Ovary (tissue), 9 donors: Measurements from ENCODE around the gene SPCS3. TPM values are rescaled to one million over a fixed set of nuclear protein-coding genes. Genes with fewer than 3 reads are reported as not detected.

Experiments used
- DNase-seq, 5 donors: peaks; one replicate each; pipeline ENCODE4 v3.0.0-alpha.2; 2019 to 2020
- H3K27ac ChIP-seq, 2 donors: fragments of 200-600 bp; one replicate each; pipeline versions ENCODE4 v1.5.1 to v1.8.0; 2019 to 2022
- H3K27me3 ChIP-seq: fragments of 200-600 bp; one replicate; pipeline ENCODE4 v1.8.0; 2022
- H3K36me3 ChIP-seq: fragments of 200-600 bp; sonication (generic); one replicate; pipeline ENCODE4 v1.5.1; 2019
- H3K4me1 ChIP-seq: one replicate; pipeline ENCODE4 v1.8.1; 2013; ENCODE audit warnings: mild to moderate bottlenecking, moderate library complexity; ENCODE audit not compliant: insufficient read depth
- H3K4me3 ChIP-seq: fragments of 200-600 bp; sonication (generic); one replicate; pipeline ENCODE4 v1.5.1; 2017
- H3K9me3 ChIP-seq, 2 donors: fragments of 200-600 bp in 1 of 2; sonication (generic) in 1 of 2; one replicate each; pipeline versions ENCODE4 v1.5.1 to v1.8.1; 2013 to 2019; ENCODE audit warnings: mild to moderate bottlenecking in 1 of 2, moderate library complexity in 1 of 2
- CTCF ChIP-seq, 3 donors: fragments of 450-650 bp in 2 of 3; fragments of 200-600 bp in 1 of 3; IDR thresholded peaks; one replicate each; pipeline versions ENCODE4 v1.5.1 to v1.8.0; 2016 to 2022; ENCODE audit warnings: antibody characterized with exemption in 3 of 3, mild to moderate bottlenecking in 1 of 3
- EP300 ChIP-seq: sonication (generic); formaldehyde crosslinking; IDR thresholded peaks from one replicate; pipeline ENCODE4 v1.6.1; 2017; ENCODE audit warnings: antibody characterized with exemption
- POLR2A ChIP-seq: fragments of 450-650 bp; IDR thresholded peaks from one replicate; pipeline ENCODE4 v1.6.1; 2017; ENCODE audit warnings: antibody characterized with exemption, mild to moderate bottlenecking, moderate library complexity
- WGBS, 3 donors: extraction: QIAGEN DNeasy Blood & Tissue Kit in 1 of 3; methylation state at CpG; one replicate each; pipeline versions ENCODE4 v1.1.5 to v1.1.7; 2013 to 2017; 5-methylcytosine and 5-hydroxymethylcytosine counted together
- intact Hi-C, 4 donors: fragments of 100-400 bp; cut with DNase I; formaldehyde crosslinking; loops; one replicate each; pipeline versions ENCODE4 v1.11.0 to v1.15.1; 2022 to 2023
- polyA plus RNA-seq, 2 donors: library from polyadenylated mRNA; stranded (reverse); fragments of 200-250 nt in 1 of 2; fragments of 350-450 nt in 1 of 2; fragmentation: Illumina TruSeq in 1 of 2; extraction: RNeasy Lipid Tissue Mini Kit (QIAGEN cat#74804) in 1 of 2; gene quantifications; one replicate each; pipeline ENCODE4 v1.2.3, GENCODE V29; 2013 to 2014
- total RNA-seq, 7 donors: library from RNA; depleted of rRNA in 2 of 7; stranded (reverse); fragments of >200 nt in 2 of 7; fragmentation: NEBNext Ultra II Directional in 3 of 7; extraction: Animal tissue kit (Norgen Biotek cat#: 25700) in 3 of 7; gene quantifications; one replicate each; pipeline versions ENCODE4 v1.1.0 to v1.2.4, GENCODE V29; 2016 to 2023
- donor health status: DM: no; HTN: no; CAD: no; lungs with moderate emphysema.
- donor health status: DM: no; HTN: no; CAD: no.
- donor health status: Bipolar disorder and iron deficiency.
- donor health status: DM: yes; HTN: yes; CAD: no.
- donor health status: DM: no; HTN: no; CAD: no.
- donor health status: DM: yes; HTN: yes; CAD: no.

The SPCS3 gene
- total and polyA plus RNA-seq, 9 donors: 18.5 to 89.3 (median 57.4) TPM

DNA sequence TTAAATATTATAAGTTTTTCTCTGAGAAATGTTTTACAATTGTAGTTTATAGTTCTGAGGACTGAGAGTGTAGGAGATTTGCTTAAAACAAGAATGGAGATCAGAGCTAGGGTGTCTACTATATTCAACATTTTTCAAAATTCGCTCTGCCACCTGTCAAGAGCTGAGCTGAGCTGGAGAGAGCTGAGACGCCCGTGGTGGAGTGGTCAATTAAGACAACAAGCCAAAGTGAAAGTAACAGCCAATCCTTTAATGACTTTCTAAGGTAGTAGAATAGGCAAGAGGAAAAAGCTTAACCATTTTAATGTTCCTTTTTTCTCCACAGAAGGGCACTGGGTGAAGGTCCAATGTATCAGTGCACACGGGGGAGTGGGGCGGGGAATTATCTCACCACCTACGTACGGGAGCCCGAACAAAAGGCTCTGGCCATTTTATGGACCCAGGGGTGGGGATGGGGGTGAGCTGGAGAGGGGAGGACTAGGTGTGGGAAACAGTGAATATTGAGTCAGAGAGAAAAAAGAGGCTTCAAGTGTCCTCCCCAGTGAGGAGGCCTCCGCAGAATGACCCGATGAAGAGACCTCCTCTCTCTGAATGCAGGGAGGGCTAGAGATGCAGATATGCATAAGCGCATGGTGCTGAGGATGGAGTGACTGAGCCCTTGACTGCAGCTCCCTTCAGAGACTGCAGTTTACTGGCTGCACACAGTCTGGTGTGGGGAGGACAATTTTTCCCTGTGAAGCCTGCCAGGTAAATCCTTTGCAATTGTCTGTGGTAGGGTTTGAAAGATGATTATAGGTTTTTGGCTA is 60.8 kb downstream of the SPCS3 start:
- no peaks in the 10 kb centered on the region for H3K9me3 ChIP-seq

More for the DNA sequence above, 60.8 kb downstream of the SPCS3 start:
- no peaks in the 10 kb centered on the region for H3K27me3 ChIP-seq
- H3K27ac ChIP-seq: no peak overlapping the region
- no peak for DNase-seq
- peaks cover 2% of the 10 kb centered on the region for H3K4me1 ChIP-seq
- H3K36me3 ChIP-seq: no peaks in the 10 kb centered on the region
- no peak for TF ChIP-seq POLR2A
- no peak for TF ChIP-seq EP300
- no peak for TF ChIP-seq CTCF (IDR thresholded peaks at IDR 0.05)
- intact Hi-C loops: no loop called here
- H3K4me3 ChIP-seq: no peak overlapping the region
- WGBS, 3 donors: 30 to 54% (median 36%) methylated on average over 11 of the region's 11 CpGs

Other genes starting within 250 kb of the SPCS3 start
- 1 to 10 TPM in 1 of 7 donors, under 1 TPM in 3, not detected in 3; 0.22 to 3.7 (median 0.26) TPM for gene SPATA4, start 124.4 kb upstream of the SPCS3 start, total RNA-seq
- gene SPATA4, start 124.4 kb upstream of the SPCS3 start, polyA plus RNA-seq: under 1 TPM; 0.06 to 0.22 TPM
- under 1 TPM in 1 of 7 donors, not detected in 6; 0.23 TPM for gene ASB5, start 50.7 kb upstream of the SPCS3 start, total RNA-seq
- gene ASB5, start 50.7 kb upstream of the SPCS3 start, polyA plus RNA-seq: under 1 TPM; 0.11 to 0.37 TPM